IPS-18a (cell line): ENCODE results near the gene SMYD3.

ENCODE experiments used
- H3K27ac ChIP-seq: one replicate; pipeline ENCODE4 v1.5.1; 2013; ENCODE audit warnings: low read length
- H3K27me3 ChIP-seq: one replicate; pipeline ENCODE4 v1.6.1; 2013; ENCODE audit warnings: mild to moderate bottlenecking, low read length; ENCODE audit not compliant: control insufficient read depth, insufficient read depth
- H3K36me3 ChIP-seq: one replicate; pipeline ENCODE4 v1.6.1; 2013; ENCODE audit warnings: low read depth, low read length; ENCODE audit not compliant: control insufficient read depth
- H3K4me1 ChIP-seq: one replicate; pipeline ENCODE4 v1.6.1; 2013; ENCODE audit warnings: low read depth, low read length; ENCODE audit not compliant: control insufficient read depth
- H3K4me3 ChIP-seq: one replicate; pipeline ENCODE4 v1.5.1; 2013; ENCODE audit warnings: low read length
- H3K9ac ChIP-seq: one replicate; pipeline ENCODE4 v1.6.1; 2013; ENCODE audit warnings: mild to moderate bottlenecking, low read length, moderate library complexity
- H3K9me3 ChIP-seq: one replicate; pipeline ENCODE4 v1.6.1; 2013; ENCODE audit warnings: low read depth, low read length; ENCODE audit not compliant: control insufficient read depth

Gene SMYD3

DNA sequence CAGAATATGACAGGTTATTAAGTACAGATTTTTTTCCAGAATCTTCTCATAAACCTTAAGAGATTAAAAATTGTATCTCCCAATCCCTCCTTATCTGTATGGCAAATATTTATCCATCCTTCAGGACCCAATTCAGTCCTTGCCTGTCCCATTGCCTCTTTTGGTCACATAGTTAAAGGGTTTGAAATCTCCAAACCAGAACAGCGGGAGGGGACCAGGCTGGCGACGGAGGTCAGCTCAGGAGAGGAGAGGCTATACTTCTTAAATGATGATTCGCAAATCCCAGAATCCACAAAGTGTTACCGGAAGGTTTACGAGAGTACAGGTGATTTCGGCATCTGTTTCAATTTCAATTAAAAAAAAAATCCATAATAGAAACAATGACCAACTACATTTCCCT is 572.7 kb downstream of the SMYD3 start:
- Histone ChIP-seq H3K4me3 (no peak overlapping the region), H3K4me1 (peaks cover 16% of the 10 kb centered on the region), H3K27me3 (no peaks in the 10 kb centered on the region), H3K27ac (no peak overlapping the region), H3K9me3 (no peaks in the 10 kb centered on the region), H3K9ac (no peak overlapping the region), H3K36me3 (no peaks in the 10 kb centered on the region)

DNA sequence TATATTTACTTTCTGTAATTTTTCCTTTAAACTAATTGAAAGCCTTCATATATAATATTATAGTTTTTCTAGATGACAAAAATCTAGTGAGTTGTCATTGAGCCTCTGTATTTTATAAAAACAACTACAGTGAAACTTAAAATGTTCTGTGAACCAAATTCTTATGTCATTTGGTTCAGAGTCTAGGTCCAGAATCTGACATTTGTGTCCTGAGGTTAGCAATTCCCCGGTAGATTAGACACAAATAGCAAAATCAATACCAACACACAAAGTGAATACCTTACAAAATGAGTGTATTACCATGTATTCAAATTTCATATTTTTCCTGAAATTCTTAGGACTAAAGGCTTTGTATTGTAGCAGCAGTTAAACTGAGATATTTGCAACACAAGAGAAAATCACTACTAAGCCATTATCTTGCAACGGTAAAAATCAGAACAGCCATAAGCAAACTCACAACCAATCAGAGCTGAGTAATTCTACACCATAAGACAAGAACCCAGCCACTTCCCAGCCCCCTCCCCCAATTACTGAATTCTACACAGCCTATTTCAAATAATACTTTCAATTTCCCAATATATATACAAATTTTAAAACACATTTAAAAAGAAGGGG is 573.5 kb downstream of the SMYD3 start:
- peaks cover 16% of the 10 kb centered on the region for H3K4me1 ChIP-seq
- H3K27me3 ChIP-seq: no peaks in the 10 kb centered on the region
- no peak overlapping the region for H3K27ac ChIP-seq
- H3K36me3 ChIP-seq: no peaks in the 10 kb centered on the region
- peak overlapping the region; percentile 20 for H3K4me3 ChIP-seq
- H3K9ac ChIP-seq: no peak overlapping the region
- no peaks in the 10 kb centered on the region for H3K9me3 ChIP-seq

DNA sequence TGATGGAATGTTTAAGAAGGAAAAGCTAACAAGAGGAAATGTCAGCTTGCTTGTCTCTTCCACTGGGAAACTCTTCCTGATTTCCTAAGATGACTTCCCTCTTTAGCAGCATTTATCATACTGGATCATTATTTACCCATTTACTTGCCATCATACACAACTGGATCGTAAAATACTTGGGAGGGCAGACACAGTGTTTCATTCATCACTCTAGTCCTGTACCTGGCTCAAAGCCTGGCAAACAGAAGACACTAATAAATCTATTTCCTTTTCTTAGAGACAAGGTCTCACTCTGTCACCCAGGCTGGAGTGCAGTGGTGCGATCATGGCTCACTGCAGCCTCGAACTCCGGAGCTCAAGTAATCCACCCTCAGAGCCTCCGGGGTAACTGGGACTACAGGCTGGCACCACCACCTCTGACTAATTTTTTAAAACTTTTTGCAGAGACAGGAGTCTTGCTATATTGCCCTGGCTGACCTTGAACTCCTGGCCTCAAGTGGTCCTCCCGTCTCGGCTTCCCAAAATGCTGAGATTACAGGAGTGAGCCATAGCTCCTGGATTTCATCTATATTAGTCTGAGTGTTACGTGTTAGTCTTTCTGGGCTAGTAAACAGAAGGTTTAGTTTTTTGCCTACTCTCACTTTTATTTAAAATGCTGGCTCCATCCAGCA is 574.6 kb downstream of the SMYD3 start:
- Histone ChIP-seq H3K9me3 (no peaks in the 10 kb centered on the region), H3K36me3 (no peaks in the 10 kb centered on the region), H3K9ac (no peak overlapping the region), H3K4me3 (no peak overlapping the region), H3K27ac (no peak overlapping the region), H3K4me1 (peaks cover 16% of the 10 kb centered on the region), H3K27me3 (no peaks in the 10 kb centered on the region)

DNA sequence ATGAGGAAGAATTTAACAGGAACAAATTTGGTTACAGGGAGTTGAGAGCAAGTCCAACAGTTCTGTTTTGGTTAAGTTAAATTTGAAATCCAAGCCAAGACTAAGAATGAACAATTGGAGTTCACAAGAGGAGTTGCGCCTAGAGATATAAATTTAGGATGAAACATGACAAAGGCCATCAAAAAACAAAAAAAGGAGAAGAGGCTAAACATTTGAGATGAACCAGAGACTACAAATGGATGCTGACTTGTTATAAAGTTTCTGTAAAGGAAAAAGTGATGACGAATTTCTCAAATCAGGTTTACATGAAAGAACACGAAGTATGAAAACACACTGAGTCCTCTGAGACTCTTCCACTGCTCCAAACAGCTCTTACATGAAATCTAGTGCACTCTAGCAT is 575.6 kb downstream of the SMYD3 start:
- no peaks in the 10 kb centered on the region for H3K27me3 ChIP-seq
- no peak overlapping the region for H3K9ac ChIP-seq
- no peak overlapping the region for H3K4me3 ChIP-seq

DNA sequence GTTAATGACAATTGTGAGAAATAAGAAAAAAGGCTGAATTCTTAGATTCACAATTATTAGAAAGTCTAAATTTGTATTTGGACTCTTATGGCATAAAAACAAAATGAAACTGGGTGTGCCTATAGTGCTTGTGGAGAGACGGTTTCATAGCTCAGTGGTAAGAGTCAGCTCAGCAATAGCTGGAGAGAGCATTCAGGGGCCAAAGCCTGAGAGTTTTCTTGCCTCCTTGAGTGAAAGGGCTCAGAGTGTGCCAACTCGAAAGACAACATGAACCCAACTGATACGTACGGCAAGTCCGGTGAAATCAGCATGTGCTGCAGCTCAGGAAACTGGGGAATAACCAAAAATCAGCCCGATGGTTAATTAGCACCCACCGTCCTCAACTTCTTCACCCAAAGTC is 577.9 kb downstream of the SMYD3 start:
- no peaks in the 10 kb centered on the region for H3K9me3 ChIP-seq
- no peaks in the 10 kb centered on the region for H3K27me3 ChIP-seq
- no peaks in the 10 kb centered on the region for H3K36me3 ChIP-seq
- H3K27ac ChIP-seq: no peak overlapping the region
- no peak overlapping the region for H3K9ac ChIP-seq
- no peak overlapping the region for H3K4me3 ChIP-seq
- peaks cover 8% of the 10 kb centered on the region for H3K4me1 ChIP-seq

More for the DNA sequence above, 575.6 kb downstream of the SMYD3 start:
- H3K36me3 ChIP-seq: no peaks in the 10 kb centered on the region
- no peak overlapping the region for H3K27ac ChIP-seq
- H3K9me3 ChIP-seq: no peaks in the 10 kb centered on the region
- H3K4me1 ChIP-seq: peaks cover 16% of the 10 kb centered on the region

DNA sequence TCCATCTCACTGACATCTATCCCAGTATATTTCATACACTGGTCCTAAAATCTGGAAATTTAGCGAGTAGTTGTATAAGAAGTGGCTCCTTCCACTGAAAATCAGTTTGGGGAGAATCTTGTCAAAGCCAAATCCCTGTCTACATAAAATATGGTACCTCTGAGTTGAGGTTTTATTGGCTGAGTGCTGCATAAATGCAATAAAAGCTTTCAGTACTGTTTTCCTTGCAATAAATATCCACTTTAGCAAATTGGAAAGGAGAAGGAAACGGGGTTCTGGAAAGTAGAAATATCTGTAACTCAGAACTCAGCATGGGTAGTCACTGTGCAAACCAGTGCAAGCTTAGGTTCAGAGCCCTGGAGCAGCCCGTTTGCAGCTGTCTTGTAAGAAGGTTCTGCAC is 580.2 kb downstream of the SMYD3 start:
- no peaks in the 10 kb centered on the region for H3K36me3 ChIP-seq
- no peaks in the 10 kb centered on the region for H3K9me3 ChIP-seq
- no peak overlapping the region for H3K4me3 ChIP-seq
- H3K4me1 ChIP-seq: no peaks in the 10 kb centered on the region
- no peaks in the 10 kb centered on the region for H3K27me3 ChIP-seq
- no peak overlapping the region for H3K27ac ChIP-seq
- H3K9ac ChIP-seq: no peak overlapping the region

DNA sequence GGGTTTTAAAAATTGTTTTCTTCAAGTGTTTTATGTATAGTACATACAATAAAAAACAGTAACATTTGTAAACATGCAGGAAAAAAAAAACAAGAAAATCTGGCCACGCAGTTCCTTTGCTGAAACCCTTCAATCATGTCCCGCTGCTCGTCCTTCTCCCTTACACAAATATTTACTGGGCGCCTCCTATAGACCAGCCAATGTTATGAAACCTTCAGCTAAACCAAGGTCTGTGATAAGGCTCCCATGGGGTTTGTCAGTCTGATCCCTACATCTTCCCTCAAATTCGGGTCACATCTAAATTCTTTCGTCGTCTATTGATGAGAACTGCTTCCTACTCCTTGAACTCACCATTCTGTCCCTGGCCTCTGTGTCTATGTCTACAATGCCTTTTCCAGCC is 583.9 kb downstream of the SMYD3 start:
- Histone ChIP-seq H3K4me1 (no peaks in the 10 kb centered on the region), H3K9me3 (no peaks in the 10 kb centered on the region), H3K9ac (no peak overlapping the region), H3K4me3 (no peak overlapping the region), H3K36me3 (no peaks in the 10 kb centered on the region), H3K27me3 (no peaks in the 10 kb centered on the region), H3K27ac (no peak overlapping the region)

DNA sequence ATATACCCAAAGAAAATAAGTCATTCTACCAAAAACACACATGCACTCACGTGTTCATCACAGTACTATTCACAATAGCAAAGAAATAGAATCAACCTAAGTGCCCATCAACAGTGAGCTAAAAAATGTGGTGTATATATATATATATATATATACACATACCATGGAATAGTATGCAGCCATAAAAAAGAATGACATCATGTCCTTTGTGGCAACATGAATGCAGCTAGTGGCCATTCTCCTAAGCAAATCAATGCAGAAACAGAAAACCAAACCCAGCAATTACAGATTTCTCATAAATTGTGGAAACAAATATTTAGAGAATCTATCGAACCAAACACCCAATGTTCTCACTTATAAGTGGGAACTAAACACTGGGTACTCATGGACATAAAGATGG is 585.7 kb downstream of the SMYD3 start:
- Histone ChIP-seq H3K9me3 (no peaks in the 10 kb centered on the region), H3K9ac (no peak overlapping the region), H3K27ac (no peak overlapping the region), H3K27me3 (no peaks in the 10 kb centered on the region), H3K36me3 (no peaks in the 10 kb centered on the region), H3K4me3 (no peak overlapping the region), H3K4me1 (no peaks in the 10 kb centered on the region)

DNA sequence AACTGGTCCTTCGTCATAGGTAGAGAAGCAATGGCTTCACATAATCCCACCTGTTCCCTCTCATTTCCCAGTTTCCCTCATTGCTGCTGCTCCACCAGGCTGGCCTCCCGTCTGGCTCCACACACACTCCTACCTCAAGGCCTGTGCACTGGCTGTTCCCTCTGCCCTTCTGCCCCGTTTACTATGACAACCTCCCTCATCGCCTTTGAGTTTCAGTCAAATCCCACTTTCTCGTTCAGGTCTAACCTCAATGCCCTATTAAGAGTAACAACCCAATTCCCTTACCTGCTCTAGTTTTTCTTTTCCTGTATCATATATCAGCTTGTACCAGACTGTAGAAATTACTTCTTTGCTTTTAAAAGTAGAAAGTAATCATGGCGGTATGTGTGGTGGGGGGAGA is 589.7 kb downstream of the SMYD3 start:
- no peaks in the 10 kb centered on the region for H3K4me1 ChIP-seq
- H3K9ac ChIP-seq: no peak overlapping the region
- H3K9me3 ChIP-seq: no peaks in the 10 kb centered on the region
- H3K27me3 ChIP-seq: no peaks in the 10 kb centered on the region
- no peak overlapping the region for H3K27ac ChIP-seq
- no peaks in the 10 kb centered on the region for H3K36me3 ChIP-seq
- no peak overlapping the region for H3K4me3 ChIP-seq

DNA sequence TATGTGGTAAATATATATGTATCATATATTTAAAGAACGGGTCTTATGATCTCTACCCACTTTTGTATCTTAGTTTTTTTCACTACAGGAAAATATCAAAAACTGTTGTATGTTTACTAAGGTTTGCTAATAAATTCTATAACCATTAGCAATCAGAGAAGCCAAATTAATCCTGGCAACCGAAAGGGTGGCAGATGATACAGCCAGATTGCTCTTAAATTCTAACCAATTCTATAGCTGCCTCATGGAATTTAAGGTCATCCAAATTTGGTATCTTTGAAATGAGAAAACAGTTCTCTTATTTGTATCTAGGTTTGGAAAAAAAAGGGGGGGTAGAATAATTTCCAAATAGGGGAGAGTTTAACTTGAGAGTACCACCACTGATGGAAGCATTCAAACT is 591.2 kb downstream of the SMYD3 start:
- Histone ChIP-seq H3K9me3 (no peaks in the 10 kb centered on the region), H3K27ac (no peak overlapping the region), H3K27me3 (no peaks in the 10 kb centered on the region), H3K9ac (no peak overlapping the region), H3K4me3 (no peak overlapping the region), H3K4me1 (no peaks in the 10 kb centered on the region), H3K36me3 (no peaks in the 10 kb centered on the region)

DNA sequence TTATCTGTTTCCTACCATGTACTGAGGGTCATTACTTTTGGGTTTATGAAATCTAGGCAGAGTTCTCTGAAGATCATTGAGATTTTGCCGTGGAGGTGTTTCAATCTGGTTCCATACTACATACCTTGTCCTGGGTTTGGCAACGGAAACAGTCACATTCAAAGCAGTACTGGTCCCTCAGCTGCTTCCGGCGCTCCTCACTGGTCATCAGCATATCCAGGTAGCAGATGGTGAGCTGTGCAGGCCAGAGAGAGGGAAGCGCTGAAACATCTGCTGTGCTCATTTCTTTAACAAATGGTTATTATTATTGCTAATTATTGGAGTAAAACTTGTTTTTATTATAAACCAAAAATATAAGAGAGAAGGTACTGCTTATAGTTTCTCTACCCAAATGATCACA is 591.7 kb downstream of the SMYD3 start:
- no peak overlapping the region for H3K4me3 ChIP-seq
- H3K27me3 ChIP-seq: no peaks in the 10 kb centered on the region
- H3K36me3 ChIP-seq: no peaks in the 10 kb centered on the region
- no peak overlapping the region for H3K9ac ChIP-seq
- no peaks in the 10 kb centered on the region for H3K4me1 ChIP-seq
- H3K27ac ChIP-seq: no peak overlapping the region
- H3K9me3 ChIP-seq: no peaks in the 10 kb centered on the region

DNA sequence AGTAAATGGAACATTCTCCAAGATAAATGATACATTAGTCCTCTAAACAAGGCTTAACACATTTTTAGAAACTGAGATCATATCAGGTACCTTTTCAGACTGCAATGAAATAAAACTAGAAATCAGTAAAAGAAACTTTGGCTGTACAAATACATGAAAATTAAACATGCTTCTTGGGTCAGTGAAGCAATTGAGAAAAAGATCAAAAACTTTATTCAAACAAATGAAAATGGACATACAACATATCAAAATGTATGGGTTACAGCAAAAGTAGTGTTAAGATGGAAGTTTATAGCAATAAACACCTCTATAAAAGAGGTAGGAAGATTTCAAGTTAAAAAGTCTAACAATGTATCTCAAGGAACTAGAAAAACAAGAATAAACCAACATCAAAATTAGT is 598.5 kb downstream of the SMYD3 start:
- no peaks in the 10 kb centered on the region for H3K4me1 ChIP-seq
- H3K9me3 ChIP-seq: no peaks in the 10 kb centered on the region
- no peaks in the 10 kb centered on the region for H3K27me3 ChIP-seq

More for the DNA sequence above, 598.5 kb downstream of the SMYD3 start:
- Histone ChIP-seq H3K4me3 (no peak overlapping the region), H3K27ac (no peak overlapping the region), H3K9ac (no peak overlapping the region), H3K36me3 (no peaks in the 10 kb centered on the region)
